Endothelial cell of umbilical vein (primary cell): Measurements from ENCODE around the gene SH3RF3. TPM values are rescaled to one million over a fixed set of nuclear protein-coding genes. Genes with fewer than 3 reads are reported as not detected.

ENCODE experiments used
- BruUV-seq: library from RNA; stranded (reverse); fragments of 400-500 nt; replicated peaks from 2 replicates; lab custom pipeline; 2021; lab: Mats Ljungman, UMichigan
- CTCF ChIA-PET: fragments of 300-600, 350-600 bp; sonication (Branson Sonifier 250); formaldehyde crosslinking; loops from one replicate; lab custom pipeline; 2021; ENCODE audit warnings: antibody characterized with exemption, inconsistent platforms; lab: Charles Lee
- POLR2A ChIA-PET: fragments of 300-600, 350-600 bp; sonication (Branson Sonifier 250); formaldehyde crosslinking; loops from one replicate; lab custom pipeline; 2021; ENCODE audit warnings: antibody characterized with exemption, inconsistent platforms; lab: Charles Lee
- DNase-seq: peaks from one replicate; pipeline ENCODE4 v3.0.0-alpha.2; 2011; ENCODE audit warnings: low read depth, low spot score
- FAIRE-seq: peaks from 2 replicates; lab custom pipeline; 2011; peaks lifted over from hg19 to GRCh38; lab: Jason Lieb, UNC
- H2AFZ ChIP-seq: 2 replicates; pipeline ENCODE4 v1.6.0; 2012; ENCODE audit warnings: low read depth, low read length, control low read depth, inconsistent platforms
- H3K27ac ChIP-seq: 2 replicates; pipeline ENCODE4 v1.5.1; 2011; ENCODE audit warnings: low read depth, mild to moderate bottlenecking, control low read depth, low read length, moderate library complexity; ENCODE audit not compliant: insufficient read depth
- H3K27me3 ChIP-seq, 2 experiments: 2 replicates each; pipeline versions ENCODE4 v1.6.0 to v1.6.1; 2011; ENCODE audit warnings: low read length in 2 of 2, mixed read lengths in 1 of 2; ENCODE audit not compliant: control insufficient read depth in 2 of 2, insufficient read depth in 2 of 2
- H3K36me3 ChIP-seq, 2 experiments: 2 replicates in 1 of 2; 3 replicates in 1 of 2; pipeline ENCODE4 v1.5.1; 2011; ENCODE audit warnings: low read length in 2 of 2, mild to moderate bottlenecking in 1 of 2, moderate library complexity in 1 of 2; ENCODE audit not compliant: control insufficient read depth in 2 of 2, insufficient read depth in 2 of 2; ENCODE audit errors: extremely low read depth in 1 of 2
- H3K4me1 ChIP-seq: 3 replicates; pipeline ENCODE4 v1.5.1; 2011; ENCODE audit warnings: mild to moderate bottlenecking, low read length; ENCODE audit not compliant: control insufficient read depth, insufficient read depth; ENCODE audit errors: extremely low read depth
- H3K4me2 ChIP-seq: 2 replicates; pipeline ENCODE4 v1.6.1; 2011; ENCODE audit warnings: low read length, control low read depth, mixed read lengths; ENCODE audit not compliant: insufficient read depth
- H3K4me3 ChIP-seq, 3 experiments: fragments of 200-600 bp in 1 of 3; sonication (generic), shearing (Covaris generic) in 1 of 3; replicated peaks in 1 of 3; 2 replicates each; pipeline ENCODE4 v1.5.1; 2011 to 2016; ENCODE audit warnings: control low read depth in 3 of 3, low read length in 3 of 3, mild to moderate bottlenecking in 2 of 3, inconsistent platforms in 1 of 3, low read depth in 1 of 3, moderate library complexity in 1 of 3; ENCODE audit not compliant: insufficient read depth in 1 of 3
- H3K79me2 ChIP-seq: 2 replicates; pipeline ENCODE4 v1.6.0; 2012; ENCODE audit warnings: low read length, inconsistent platforms; ENCODE audit not compliant: control insufficient read depth, insufficient read depth
- H3K9ac ChIP-seq: replicated peaks from 2 replicates; pipeline ENCODE3; 2011; ENCODE audit warnings: low read length, control low read depth; ENCODE audit not compliant: insufficient read depth; ENCODE audit errors: extremely low read depth
- H3K9me1 ChIP-seq: replicated peaks from 3 replicates; pipeline ENCODE4 v1.6.0; 2011; ENCODE audit warnings: mild to moderate bottlenecking, low read length; ENCODE audit not compliant: control insufficient read depth, insufficient read depth; ENCODE audit errors: extremely low read depth
- H3K9me3 ChIP-seq: replicated peaks from 2 replicates; pipeline ENCODE4 v1.5.1; 2012; ENCODE audit warnings: low read length, inconsistent platforms; ENCODE audit not compliant: control insufficient read depth, insufficient read depth
- H4K20me1 ChIP-seq: replicated peaks from 2 replicates; pipeline ENCODE3; 2011; ENCODE audit warnings: mild to moderate bottlenecking, low read length; ENCODE audit not compliant: control insufficient read depth, insufficient read depth; ENCODE audit errors: extremely low read depth
- CTCF ChIP-seq, 2 donors: IDR thresholded peaks; 1 replicate in 1 of 2; 2 replicates in 1 of 2; pipeline ENCODE4 v1.5.1; 2011; ENCODE audit warnings: low read length in 2 of 2, mild to moderate bottlenecking in 2 of 2, moderate library complexity in 2 of 2, control low read depth in 1 of 2, inconsistent platforms in 1 of 2, low read depth in 1 of 2; ENCODE audit not compliant: insufficient read depth in 1 of 2; ENCODE audit errors: extremely low read depth in 1 of 2
- EZH2 ChIP-seq: IDR thresholded peaks from 2 replicates; pipeline ENCODE4 v1.6.1; 2012; ENCODE audit warnings: borderline replicate concordance, low read depth, mild to moderate bottlenecking, moderate library complexity, low read length, inconsistent platforms; ENCODE audit not compliant: severe bottlenecking
- FOS ChIP-seq: IDR thresholded peaks from 2 replicates; pipeline ENCODE4 v1.6.1; 2011; ENCODE audit warnings: mild to moderate bottlenecking, low read length, moderate library complexity, borderline replicate concordance; ENCODE audit not compliant: insufficient read depth
- MYC ChIP-seq: IDR thresholded peaks from one replicate; pipeline ENCODE4 v1.6.1; 2011; ENCODE audit warnings: mild to moderate bottlenecking, low read depth, low read length
- POLR2A ChIP-seq: IDR thresholded peaks from 2 replicates; pipeline ENCODE4 v1.6.1; 2012; ENCODE audit warnings: low read depth, mild to moderate bottlenecking, control low read depth, low read length
- POLR2AphosphoS5 ChIP-seq: IDR thresholded peaks from 2 replicates; pipeline ENCODE4 v1.6.1; 2012; ENCODE audit warnings: low read depth, mild to moderate bottlenecking, control low read depth, low read length, moderate library complexity; ENCODE audit not compliant: insufficient read depth
- dilution Hi-C: fragments of 300-500 bp; cut with MboI; formaldehyde crosslinking; loops from one replicate; pipeline ENCODE4 v1.15.0; 2019; ENCODE audit warnings: low sequenced_read_pairs; ENCODE audit not compliant: extremely low pct_ligation_motif_present
- intact Hi-C: fragments of 100-400 bp; cut with micrococcal nuclease; formaldehyde crosslinking; loops from one replicate; pipeline ENCODE4 v1.10.0; 2022
- polyA plus RNA-seq, 4 experiments: library from polyadenylated mRNA; depleted of rRNA in 3 of 4; stranded (reverse) in 3 of 4; unstranded in 1 of 4; fragments of >200 nt; gene quantifications; 2 replicates each; pipeline versions ENCODE4 v1.2.1 to v1.2.3, GENCODE V29; 2011 to 2012; ENCODE audit warnings: missing spikeins in 1 of 4
- total RNA-seq: library from RNA; stranded (reverse); gene quantifications from 2 replicates; pipeline ENCODE4 v1.2.3, GENCODE V29; 2021

SH3RF3 gene
- total and polyA plus RNA-seq, 2 donors (not counting 3 experiments of a cell fraction or from before 2014, with no cell fraction given) = 3.8 to 14.7 TPM

- FAIRE-seq = no peak
- Histone ChIP-seq H3K79me2 (peaks cover 81% of the 10 kb centered on the region), H3K4me1 (peaks cover 33% of the 10 kb centered on the region), H3K27me3 (no peaks in the 10 kb centered on the region), H3K36me3 (no peaks in the 10 kb centered on the region), H3K9me1 (no peaks in the 10 kb centered on the region), H3K27ac (no peak overlapping the region), H3K4me2 (no peak overlapping the region), H2AFZ (no peak overlapping the region), H3K4me3 (no peak overlapping the region), H3K9ac (no peak overlapping the region), H4K20me1 (no peaks in the 10 kb centered on the region), H3K9me3 (no peaks in the 10 kb centered on the region)
- ChIA-PET POLR2A (no interaction called here), CTCF (interaction anchor here (0.8 to 2.8 kb wide), 5 partner anchors 15 to 372 kb away, joined by 3 to 12 read pairs (median 4); no protein-coding TSS in a partner anchor)
- intact Hi-C loops = loop anchor here (2.0 kb wide), 2 partner anchors 27 to 101 kb away; no protein-coding TSS in a partner anchor
- DNase-seq = no peak
- TF ChIP-seq POLR2A = no peak
- dilution Hi-C loops = no loop called here
- no TSS peak for BruUV-seq
Measured at GRCh38 chr2:109137616-109138015, 8.6 kb downstream of the SH3RF3 start.

- Histone ChIP-seq H3K4me1 (peaks cover 33% of the 10 kb centered on the region), H4K20me1 (no peaks in the 10 kb centered on the region), H3K27ac (no peak overlapping the region), H3K9me1 (no peaks in the 10 kb centered on the region), H3K4me3 (no peak overlapping the region), H3K9me3 (no peaks in the 10 kb centered on the region), H3K36me3 (no peaks in the 10 kb centered on the region), H3K79me2 (peaks cover 78% of the 10 kb centered on the region), H3K27me3 (no peaks in the 10 kb centered on the region), H3K9ac (no peak overlapping the region), H3K4me2 (no peak overlapping the region), H2AFZ (no peak overlapping the region)
- dilution Hi-C loops = no loop called here
- TF ChIP-seq POLR2AphosphoS5 (peak; percentile 65), EZH2 (no peak), MYC (no peak), FOS (peak; percentile 58), CTCF (IDR thresholded peaks at IDR 0.05; ENCODE audit: extremely low read depth in 1 of 2, insufficient read depth in 1 of 2, low read depth in 1 of 2, low read length in 2 of 2) (no peak)
- intact Hi-C loops = loop anchor here (2.0 kb wide), 2 partner anchors 26 to 100 kb away; no protein-coding TSS in a partner anchor
- peak; percentile 96 for FAIRE-seq
- no TSS peak for BruUV-seq
- ChIA-PET CTCF (interaction anchor here (0.7 to 2.8 kb wide), 6 partner anchors 14 to 372 kb away, joined by 3 to 12 read pairs (median 4); no protein-coding TSS in a partner anchor), POLR2A (no interaction called here)
- DNase-seq = peak; percentile 59
Measured at GRCh38 chr2:109138449-109138848, 9.4 kb downstream of the SH3RF3 start.
